Measurements from ENCODE around the gene OR10AD1. TPM values are rescaled to one million over a fixed set of nuclear protein-coding genes. Genes with fewer than 3 reads are reported as not detected.

Gene OR10AD1
- polyA plus RNA-seq, 1 donor (not counting 4 experiments of a cell fraction or from before 2014, with no cell fraction given) = not detected

DNA sequence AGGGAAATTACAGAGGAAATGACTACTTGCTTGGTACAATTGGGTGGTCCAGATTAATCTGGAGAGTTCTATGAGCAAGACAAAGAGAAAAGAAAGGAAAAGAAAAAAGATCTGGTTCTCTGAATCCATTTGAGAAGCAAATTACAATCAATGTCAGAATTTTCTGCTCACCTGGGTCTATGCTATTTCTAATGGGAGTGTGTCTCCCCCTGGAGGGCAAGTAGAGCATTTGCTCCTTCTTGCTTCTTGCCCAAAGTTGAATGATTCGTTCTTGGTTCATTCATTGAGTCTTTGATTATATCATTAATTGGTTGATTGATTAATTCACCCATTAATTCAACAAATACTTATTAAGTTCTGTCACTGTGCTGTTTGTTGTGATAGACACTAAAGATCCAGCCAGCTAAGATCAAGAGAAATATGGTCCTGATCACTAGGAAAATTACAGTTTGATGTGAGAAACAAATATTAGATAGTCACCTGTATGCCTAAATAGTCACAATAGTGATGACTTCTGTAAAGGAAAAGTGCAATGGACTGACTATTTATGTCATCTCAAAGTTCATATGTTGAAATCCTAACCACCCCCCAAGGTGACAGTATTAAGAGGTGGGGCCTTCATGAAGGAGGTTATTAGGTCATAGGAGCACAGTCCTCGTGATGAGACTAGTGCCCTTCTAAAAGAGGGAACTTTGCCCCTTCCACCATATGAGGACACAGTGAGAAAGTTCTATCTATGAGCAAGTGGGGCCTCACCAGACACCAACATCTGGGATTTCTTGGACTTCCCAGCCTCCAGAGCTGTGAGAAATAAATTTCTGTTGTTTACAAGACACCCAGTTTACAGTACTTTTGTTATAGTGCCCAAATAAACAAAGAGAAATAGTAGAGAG is 37.8 kb downstream of the OR10AD1 start:
- H3K4me2 ChIP-seq (ENCODE audit: control insufficient read depth, extremely low read depth, insufficient read depth, low read depth, low read length) = no peak overlapping the region
- no peaks in the 10 kb centered on the region for H3K27me3 ChIP-seq (ENCODE audit: control insufficient read depth, extremely low read depth, insufficient read depth, low read length)
- no peak overlapping the region for H2AFZ ChIP-seq (ENCODE audit: control insufficient read depth, low read length)
- H3K4me1 ChIP-seq (ENCODE audit: control insufficient read depth, extremely low read depth, insufficient read depth, low read length) = no peaks in the 10 kb centered on the region
- no peak overlapping the region for H3K27ac ChIP-seq (ENCODE audit: control insufficient read depth, insufficient read depth, low read length)
- FAIRE-seq (peak; percentile 91), DNase-seq (ENCODE audit: low read depth, low spot score) (peak; percentile 17)
- H3K4me3 ChIP-seq (ENCODE audit: control insufficient read depth in 2 of 3, extremely low read depth in 1 of 3, insufficient read depth in 2 of 3, low read depth in 1 of 3, low read length in 3 of 3) = no peak overlapping the region
- TF ChIP-seq EZH2 (IDR thresholded peaks at IDR 0.05; ENCODE audit: low read length) = no peak
- peak; percentile 78 to 85 (median 82) for TF ChIP-seq CTCF (optimal IDR thresholded peaks at IDR 0.05 in 1 of 3, IDR thresholded peaks at IDR 0.05 in 1 of 3, conservative IDR thresholded peaks at IDR 0.05 in 1 of 3; ENCODE audit: extremely low read depth in 1 of 3, insufficient read depth in 2 of 3, low read length in 3 of 3)
- H3K36me3 ChIP-seq (ENCODE audit: control insufficient read depth in 2 of 2, extremely low read depth in 1 of 2, insufficient read depth in 2 of 2, low read length in 2 of 2) = no peaks in the 10 kb centered on the region
- H3K9me3 ChIP-seq (ENCODE audit: control insufficient read depth, low read depth, low read length) = no peaks in the 10 kb centered on the region
- no peaks in the 10 kb centered on the region for H4K20me1 ChIP-seq (ENCODE audit: control insufficient read depth, extremely low read depth, insufficient read depth, low read length)
- H3K9ac ChIP-seq (ENCODE audit: control insufficient read depth, extremely low read depth, insufficient read depth, low read length) = no peak overlapping the region
- H3K9me1 ChIP-seq (ENCODE audit: control insufficient read depth, extremely low read depth, insufficient read depth, low read length) = no peaks in the 10 kb centered on the region
- H3K79me2 ChIP-seq (ENCODE audit: control insufficient read depth, insufficient read depth, low read length) = no peaks in the 10 kb centered on the region
- dilution Hi-C loops (cut with MboI; ENCODE audit: extremely low pct_ligation_motif_present, low sequenced_read_pairs) = no loop called here

DNA sequence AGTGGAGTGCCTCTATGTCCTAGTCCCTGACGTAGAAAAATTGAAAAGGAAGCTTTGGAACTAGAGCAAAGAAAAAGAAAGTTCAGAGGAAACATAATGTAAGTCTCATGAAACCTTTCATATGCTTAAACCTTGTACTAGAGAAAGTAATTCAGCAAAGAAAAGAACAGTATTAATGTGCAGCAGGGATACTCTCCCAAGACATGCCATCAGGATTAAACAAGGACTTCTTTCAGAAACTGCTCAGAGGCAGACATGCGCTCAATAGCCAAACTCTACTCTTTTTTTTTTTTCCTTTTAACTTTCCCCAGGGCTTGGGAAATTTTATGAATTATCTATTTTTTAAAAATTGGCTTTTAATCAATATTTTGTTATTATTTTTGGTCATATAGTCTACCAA is 38.6 kb downstream of the OR10AD1 start:
- no peaks in the 10 kb centered on the region for H3K4me1 ChIP-seq (ENCODE audit: control insufficient read depth, extremely low read depth, insufficient read depth, low read length)
- H3K9me3 ChIP-seq (ENCODE audit: control insufficient read depth, low read depth, low read length) = no peaks in the 10 kb centered on the region
- DNase-seq (ENCODE audit: low read depth, low spot score) (no peak), FAIRE-seq (no peak)
- TF ChIP-seq CTCF (optimal IDR thresholded peaks at IDR 0.05 in 1 of 3, IDR thresholded peaks at IDR 0.05 in 1 of 3, conservative IDR thresholded peaks at IDR 0.05 in 1 of 3; ENCODE audit: extremely low read depth in 1 of 3, insufficient read depth in 2 of 3, low read length in 3 of 3) = no peak
- H3K9ac ChIP-seq (ENCODE audit: control insufficient read depth, extremely low read depth, insufficient read depth, low read length) = no peak overlapping the region
- no peak overlapping the region for H3K27ac ChIP-seq (ENCODE audit: control insufficient read depth, insufficient read depth, low read length)
- no peak overlapping the region for H3K4me3 ChIP-seq (ENCODE audit: control insufficient read depth in 2 of 3, extremely low read depth in 1 of 3, insufficient read depth in 2 of 3, low read depth in 1 of 3, low read length in 3 of 3)
- H4K20me1 ChIP-seq (ENCODE audit: control insufficient read depth, extremely low read depth, insufficient read depth, low read length) = no peaks in the 10 kb centered on the region
- no peaks in the 10 kb centered on the region for H3K36me3 ChIP-seq (ENCODE audit: control insufficient read depth in 2 of 2, extremely low read depth in 1 of 2, insufficient read depth in 2 of 2, low read length in 2 of 2)
- H3K9me1 ChIP-seq (ENCODE audit: control insufficient read depth, extremely low read depth, insufficient read depth, low read length) = no peaks in the 10 kb centered on the region
- H3K79me2 ChIP-seq (ENCODE audit: control insufficient read depth, insufficient read depth, low read length) = no peaks in the 10 kb centered on the region
- H2AFZ ChIP-seq (ENCODE audit: control insufficient read depth, low read length) = no peak overlapping the region
- H3K4me2 ChIP-seq (ENCODE audit: control insufficient read depth, extremely low read depth, insufficient read depth, low read depth, low read length) = no peak overlapping the region
- dilution Hi-C loops (cut with MboI; ENCODE audit: extremely low pct_ligation_motif_present, low sequenced_read_pairs) = no loop called here
- no peaks in the 10 kb centered on the region for H3K27me3 ChIP-seq (ENCODE audit: control insufficient read depth, extremely low read depth, insufficient read depth, low read length)

Measured in keratinocyte (primary cell).